ENCODE results near the gene MYCBP2.
"Not testable (repeated sequence)": the region's sequence is repeated elsewhere in the genome, so short reads cannot be mapped to it uniquely, and the experiment has no call there.

Gene MYCBP2

DNA sequence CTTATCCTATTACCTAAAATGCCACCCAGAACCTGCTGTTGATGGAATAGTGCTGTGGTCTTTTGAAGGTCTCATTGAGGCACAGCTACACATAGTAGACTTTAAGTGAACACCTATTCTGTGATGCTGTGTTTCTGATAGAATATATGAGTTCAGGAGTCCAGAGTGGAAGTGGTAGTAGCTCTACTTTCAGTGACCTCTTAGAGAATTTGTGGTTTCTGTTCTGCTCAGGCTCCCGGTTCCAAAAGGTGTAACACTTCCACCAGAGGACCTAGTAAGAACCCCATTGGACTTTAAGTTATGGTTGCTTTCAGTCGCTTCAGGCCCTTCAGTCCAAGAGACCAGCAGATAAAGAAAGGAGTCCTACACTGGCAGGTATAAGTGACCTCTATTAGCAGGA lies 11.4 kb upstream of the MYCBP2 start:
- DNase-seq: no peak

- DNase-seq: no peak
Observed at GRCh38 chr13:77337159-77337558, 10.3 kb upstream of the MYCBP2 start.

DNA sequence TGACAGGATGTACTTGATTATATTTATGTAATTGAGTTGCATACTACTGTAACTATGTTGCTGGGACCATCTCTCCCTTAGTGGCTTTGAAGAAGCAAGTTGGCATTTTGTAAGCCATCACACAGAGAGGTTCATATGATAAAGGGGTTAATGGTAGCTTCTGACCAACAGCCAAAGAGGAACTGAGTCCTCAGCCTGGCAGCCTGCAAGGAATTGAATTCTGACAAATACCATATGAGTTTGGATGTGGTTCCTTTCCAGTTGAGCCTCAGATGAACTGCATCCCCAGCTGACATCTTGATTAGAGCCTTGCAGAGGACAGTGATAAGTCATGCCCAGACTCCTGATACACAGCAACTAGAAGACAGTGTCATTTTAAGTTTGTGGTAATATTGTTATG lies 8.6 kb upstream of the MYCBP2 start:
- no peak for DNase-seq

DNA sequence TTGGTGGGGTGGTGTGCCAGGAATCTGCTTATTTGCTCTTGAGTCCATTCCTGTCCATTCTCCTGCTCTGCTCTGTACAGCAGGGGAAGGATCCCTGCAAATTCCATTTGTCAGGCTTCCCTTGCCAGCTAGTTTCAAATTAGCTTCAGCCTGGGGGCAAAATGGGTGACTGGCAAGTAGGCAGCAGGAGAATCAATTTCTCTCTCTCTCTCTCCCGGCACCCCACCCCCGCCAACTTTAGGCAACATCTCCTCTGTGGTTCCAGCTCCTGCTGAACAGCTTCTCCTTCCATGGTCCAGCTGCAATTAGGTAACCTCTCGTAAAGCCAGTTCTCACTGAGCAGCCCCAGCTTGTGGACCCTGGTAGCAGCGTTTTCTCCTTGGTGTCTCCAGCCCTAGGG lies 6.7 kb upstream of the MYCBP2 start:
- no peak for DNase-seq

- no peak for DNase-seq
Observed at GRCh38 chr13:77331421-77331820, 4.5 kb upstream of the MYCBP2 start.

DNA sequence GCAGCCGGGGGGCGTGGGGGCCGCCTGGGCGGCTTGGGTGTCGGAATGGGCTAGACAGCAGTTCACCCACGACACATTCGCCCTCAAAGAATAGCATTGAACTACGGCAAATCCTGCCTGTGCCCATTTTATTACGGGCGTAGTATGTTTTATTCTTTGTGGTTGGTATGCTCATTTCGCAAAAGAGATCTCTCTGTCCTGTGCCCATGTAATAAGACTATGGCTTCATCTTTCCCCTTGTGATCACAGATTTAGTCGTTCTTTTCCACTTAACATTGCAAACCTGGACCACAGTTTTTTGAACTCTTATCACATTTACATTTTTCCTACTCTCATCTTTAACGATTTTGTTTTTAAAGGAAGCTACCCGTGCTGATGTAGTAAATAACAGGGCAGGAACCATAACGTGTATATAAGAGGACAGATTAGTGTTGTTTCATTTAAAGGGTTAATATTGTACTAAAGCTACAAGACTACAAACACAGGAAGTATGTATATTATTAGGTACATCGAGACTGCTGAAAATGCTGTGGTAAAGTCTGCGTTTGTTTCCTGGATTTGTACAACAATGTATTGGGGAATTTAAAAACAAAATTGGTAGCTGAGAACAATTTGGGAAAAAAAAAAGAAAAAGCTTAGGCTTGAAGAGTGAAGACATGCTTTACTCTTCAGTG lies 3.2 kb upstream of the MYCBP2 start:
- DNase-seq: peak in 1 of 2 experiments; percentile 42

GRCh38 chr13:77329133-77329910 lies 2.4 kb upstream of the MYCBP2 start:
- peak; percentile 88 to 89 for DNase-seq

GRCh38 chr13:77328819-77329132 lies 1.9 kb upstream of the MYCBP2 start:
- DNase-seq: no peak

- DNase-seq: no peak
Observed at GRCh38 chr13:77325371-77325980, 1.4 kb downstream of the MYCBP2 start.

GRCh38 chr13:77323858-77324257 lies 3.0 kb downstream of the MYCBP2 start:
- DNase-seq: no peak

DNA sequence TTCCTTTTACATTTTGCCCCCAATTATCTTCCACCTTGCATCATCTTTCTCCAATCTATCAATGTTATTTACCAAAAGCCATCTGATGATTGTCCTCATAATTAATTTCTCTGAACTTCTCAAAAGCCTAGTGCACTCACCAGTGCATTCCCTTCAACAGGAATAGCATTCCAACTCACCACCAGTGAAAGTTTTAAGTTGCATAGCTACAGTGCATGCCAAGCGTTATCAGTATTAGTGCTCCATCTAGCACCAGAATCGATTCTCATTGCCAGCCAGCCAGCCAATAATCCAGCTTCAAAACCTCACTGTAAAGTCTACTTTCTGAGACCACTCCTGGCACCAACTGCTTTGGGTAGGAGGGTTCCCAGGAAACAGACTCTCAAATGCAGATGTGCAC lies 7.4 kb downstream of the MYCBP2 start:
- DNase-seq: no peak

- DNase-seq: no peak
Observed at GRCh38 chr13:77318741-77319140, 8.2 kb downstream of the MYCBP2 start.

DNA sequence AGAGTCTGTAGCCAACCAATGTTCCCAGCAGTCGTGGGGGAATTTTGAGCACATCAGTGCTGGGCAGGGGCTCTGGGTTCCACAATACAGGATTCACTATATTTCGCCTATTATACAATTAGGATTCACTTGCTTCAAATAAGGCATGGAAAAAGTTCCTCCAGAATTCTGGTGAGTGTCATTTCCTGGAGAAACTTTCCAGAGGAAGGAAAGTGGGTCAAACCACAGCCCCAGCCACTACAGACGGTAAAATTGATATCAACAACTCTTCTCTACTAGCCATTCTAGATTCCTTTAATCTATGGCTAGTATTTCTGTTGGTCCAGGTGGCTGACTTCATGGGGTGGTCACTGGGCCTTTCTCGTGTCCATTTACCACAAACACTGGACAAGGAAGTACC lies 10.5 kb downstream of the MYCBP2 start:
- DNase-seq: no peak

DNA sequence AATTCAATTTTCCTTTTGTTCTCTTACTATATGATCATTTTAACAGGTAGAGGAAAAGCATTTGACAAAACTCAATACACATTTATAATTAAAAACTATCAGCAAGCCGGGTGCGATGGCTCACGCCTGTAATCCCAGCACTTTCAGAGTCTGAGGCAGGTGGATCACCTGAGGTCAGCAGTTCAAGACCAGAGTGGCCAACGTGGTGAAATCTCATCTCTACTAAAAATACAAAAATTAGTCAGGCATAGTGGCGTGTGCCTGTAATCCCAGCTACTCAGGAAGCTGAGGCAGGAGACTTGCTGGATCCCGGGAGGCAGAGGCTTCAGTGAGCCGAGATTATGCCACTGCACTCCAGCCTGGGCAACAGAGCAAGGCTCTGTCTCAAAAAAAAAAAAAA lies 11.4 kb downstream of the MYCBP2 start:
- not testable (repeated sequence) for DNase-seq

GRCh38 chr13:77313923-77314322 lies 13.0 kb downstream of the MYCBP2 start:
- DNase-seq: no peak

- no peak for DNase-seq
Observed at GRCh38 chr13:77312311-77312710, 14.6 kb downstream of the MYCBP2 start.

GRCh38 chr13:77310579-77311279 lies 16.2 kb downstream of the MYCBP2 start:
- DNase-seq: no peak

GRCh38 chr13:77310161-77310560 lies 16.7 kb downstream of the MYCBP2 start:
- no peak for DNase-seq

- DNase-seq: no peak
Observed at GRCh38 chr13:77309254-77309653, 17.6 kb downstream of the MYCBP2 start.

DNA sequence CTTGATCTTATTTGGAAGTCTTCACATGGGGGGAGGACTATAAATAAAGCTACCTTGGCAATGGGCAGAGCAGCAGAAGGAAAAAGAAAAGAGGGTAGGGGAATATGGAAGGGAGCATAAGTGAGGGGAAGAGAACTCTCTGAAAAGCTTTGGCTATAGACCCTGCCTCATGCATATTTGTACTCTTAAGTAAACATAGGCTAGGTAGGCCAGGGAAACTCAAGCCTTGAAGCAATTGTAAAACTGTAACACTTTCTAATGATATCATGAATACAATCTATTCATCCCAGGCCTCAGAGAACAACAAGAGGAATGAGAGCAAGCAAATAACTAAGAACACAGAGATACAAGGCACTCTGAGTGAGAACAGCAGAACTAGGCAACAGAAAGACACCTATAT lies 20.4 kb downstream of the MYCBP2 start:
- no peak for DNase-seq

- no peak for DNase-seq
Observed at GRCh38 chr13:77305266-77305665, 21.6 kb downstream of the MYCBP2 start.

- DNase-seq: no peak
Observed at GRCh38 chr13:77300176-77301037, 26.5 kb downstream of the MYCBP2 start.

DNA sequence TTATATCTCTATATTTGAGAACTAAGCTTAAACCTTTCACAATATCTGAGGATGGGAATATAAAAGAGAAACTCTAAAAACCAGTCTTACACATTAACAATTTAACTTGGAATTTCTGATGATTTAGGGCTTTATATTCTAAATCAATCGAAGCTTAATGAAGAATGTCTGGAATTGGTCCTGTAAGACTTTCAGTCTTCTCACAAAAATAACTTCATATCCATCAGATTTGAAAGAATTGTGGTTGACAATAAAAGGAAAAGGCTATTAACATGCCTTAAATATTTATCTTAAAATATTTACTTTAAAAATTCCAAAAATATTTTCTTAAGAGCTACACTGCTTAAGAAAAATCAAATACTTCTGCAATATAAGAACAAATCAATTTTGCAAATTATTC lies 27.3 kb downstream of the MYCBP2 start:
- DNase-seq: no peak
